ENCODE results near the gene UQCRC1.
"Not testable (repeated sequence)": the region's sequence is repeated elsewhere in the genome, so short reads cannot be mapped to it uniquely, and the experiment has no call there.

UQCRC1 gene

GRCh38 chr3:48553886-48554845, 55.3 kb downstream of the UQCRC1 start:
- DNase-seq = no peak

GRCh38 chr3:48553361-48553760, 56.1 kb downstream of the UQCRC1 start:
- no peak for DNase-seq

- DNase-seq = no peak
Observed at GRCh38 chr3:48552111-48552951, 57.1 kb downstream of the UQCRC1 start.

GRCh38 chr3:48551651-48552050, 57.8 kb downstream of the UQCRC1 start:
- not testable (repeated sequence) for DNase-seq
